Heart right ventricle (tissue), 16 donors: Measurements from ENCODE around the gene ZMIZ1. TPM values are rescaled to one million over a fixed set of nuclear protein-coding genes. Genes with fewer than 3 reads are reported as not detected.

Experiments
- ATAC-seq, 8 donors: fragments of 200-7000 bp; cut with Tn5 transposase; one replicate each; pipeline ENCODE4 v1.9.1; 2020; ENCODE audit warnings: mild to moderate bottlenecking in 8 of 8, moderate library complexity in 8 of 8, moderate number of reproducible peaks in 1 of 8
- DNase-seq, 2 donors: peaks; one replicate each; pipeline ENCODE4 v3.0.0-alpha.2; 2020
- H3K27ac ChIP-seq, 10 donors: fragments of 200-600 bp; sonication (generic) in 2 of 10; one replicate each; pipeline versions ENCODE4 v1.5.0 to v1.8.0; 2020 to 2022; ENCODE audit warnings: mild to moderate bottlenecking in 3 of 10
- H3K27me3 ChIP-seq, 7 donors: fragments of 200-600 bp; one replicate each; pipeline ENCODE4 v1.8.0; 2021 to 2022; ENCODE audit warnings: mild to moderate bottlenecking in 2 of 7
- H3K36me3 ChIP-seq, 9 donors: fragments of 200-600 bp; sonication (generic) in 1 of 9; one replicate each; pipeline versions ENCODE4 v1.5.0 to v1.8.0; 2020 to 2022; ENCODE audit warnings: mild to moderate bottlenecking in 2 of 9
- H3K4me1 ChIP-seq, 9 donors: fragments of 200-600 bp; sonication (generic) in 1 of 9; one replicate each; pipeline versions ENCODE4 v1.5.0 to v1.8.0; 2020 to 2022; ENCODE audit warnings: mild to moderate bottlenecking in 4 of 9
- H3K4me3 ChIP-seq, 10 donors: fragments of 200-600 bp; sonication (generic) in 2 of 10; one replicate each; pipeline versions ENCODE4 v1.5.0 to v1.8.0; 2020 to 2022; ENCODE audit warnings: mild to moderate bottlenecking in 7 of 10, moderate library complexity in 2 of 10
- H3K9me3 ChIP-seq, 11 donors: fragments of 200-600 bp in 10 of 11; sonication (generic) in 2 of 11; one replicate each; pipeline versions ENCODE4 v1.5.0 to v1.8.0; 2013 to 2022; ENCODE audit warnings: mild to moderate bottlenecking in 2 of 11, control low read depth in 1 of 11, moderate library complexity in 1 of 11
- WGBS, 2 donors: extraction: QIAGEN DNeasy Blood & Tissue Kit; methylation state at CpG; one replicate each; pipeline ENCODE4 v1.1.7; 2013; ENCODE audit warnings: inconsistent platforms in 1 of 2; 5-methylcytosine and 5-hydroxymethylcytosine counted together
- intact Hi-C, 10 donors: fragments of 100-400 bp; cut with DNase I; formaldehyde crosslinking; loops; one replicate each; pipeline versions ENCODE4 v1.11.1 to v1.14.2; 2022
- polyA plus RNA-seq, 2 donors: library from polyadenylated mRNA; stranded (reverse); fragments of 200-250 nt; gene quantifications; one replicate each; pipeline ENCODE4 v1.2.3, GENCODE V29; 2013
- total RNA-seq, 10 donors: library from RNA; stranded (reverse); fragmentation: NEBNext Ultra II Directional in 3 of 10; extraction: Animal tissue kit (Norgen Biotek cat#: 25700) in 3 of 10; gene quantifications; one replicate each; pipeline versions ENCODE4 v1.2.1 to v1.2.4, GENCODE V29; 2021 to 2023
- TF ChIP-seq, protein P1 (sequence below), 9 donors: fragments of 200-600 bp; sonication (generic) in 2 of 9; IDR thresholded peaks; one replicate each; pipeline versions ENCODE4 v1.5.0 to v1.8.0; 2021 to 2022; ENCODE audit warnings: antibody characterized with exemption in 9 of 9, mild to moderate bottlenecking in 5 of 9, moderate library complexity in 1 of 9
- donor health status: Arrhythmogenic right ventricular cardiomyopathy.
- donor health status: ischemic (EF 13 %, LVEDD 7.1; RV severe dilation, severe dysfunction).
- donor health status: healthy with polysubstance abuse.
- donor health status: DM: no; HTN: yes; CAD: no.
- donor health status: DM: no; HTN: no; CAD: no.
- donor health status: ischemic (EF 25% LVEDD 6.9; RV normal size, moderate dysfunction).
- donor health status: ischemic (EF 25% LVEDD 5.7; RV mildly dilated, moderate dysfunction).
- donor health status: healthy.
- donor health status: DM: yes; HTN: yes; CAD: no.
- donor health status: Ischemic cardiomyopathy.
- donor health status: ischemic (EF 35%, LVEDD 5.7; RV mildly dilated, moderate dysfunction).
- donor health status: nonischemic (EF 11% LVEDD 7.7; RV severe dilation, severe dysfunction).
- donor health status: DM: yes; HTN: yes; CAD: no.
- donor health status: PGD.
- donor health status: ischemic (EF 29% LVEDD 5.4; RV normal size, mild dysfunction).
- donor health status: nonischemic (EF 23%, LVEDD 6.1; RV moderate dilation, normal function).

The ZMIZ1 gene
- total and polyA plus RNA-seq, 12 donors = 24.2 to 61.5 (median 49.8) TPM

DNA sequence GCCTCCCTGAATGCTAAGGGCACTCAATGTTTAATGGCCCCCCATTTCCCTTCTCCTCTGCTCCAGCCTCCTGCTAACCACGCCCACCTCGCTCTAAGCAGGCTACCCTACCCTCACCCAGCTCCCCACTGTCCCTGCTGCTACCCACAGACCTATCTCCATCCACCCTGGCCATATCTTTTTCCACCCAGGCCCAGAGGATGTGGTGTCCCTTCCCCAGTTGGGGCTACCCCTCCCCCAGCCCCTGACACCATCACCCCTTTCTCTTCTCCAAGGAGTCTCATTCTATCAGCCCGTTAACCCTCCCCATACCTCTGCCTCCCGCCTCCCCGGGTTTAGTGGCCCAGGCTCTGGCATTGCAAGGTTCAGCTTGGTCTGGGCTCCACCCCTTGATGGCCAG lies 249.6 kb downstream of the ZMIZ1 start:
- peaks cover 3 to 71% (median 8%) of the 10 kb centered on the region in 9 donors for H3K4me1 ChIP-seq
- peaks cover 0 to 29% (median 8%) of the 10 kb centered on the region in 9 donors for H3K36me3 ChIP-seq
- TF ChIP-seq, protein P1, sequence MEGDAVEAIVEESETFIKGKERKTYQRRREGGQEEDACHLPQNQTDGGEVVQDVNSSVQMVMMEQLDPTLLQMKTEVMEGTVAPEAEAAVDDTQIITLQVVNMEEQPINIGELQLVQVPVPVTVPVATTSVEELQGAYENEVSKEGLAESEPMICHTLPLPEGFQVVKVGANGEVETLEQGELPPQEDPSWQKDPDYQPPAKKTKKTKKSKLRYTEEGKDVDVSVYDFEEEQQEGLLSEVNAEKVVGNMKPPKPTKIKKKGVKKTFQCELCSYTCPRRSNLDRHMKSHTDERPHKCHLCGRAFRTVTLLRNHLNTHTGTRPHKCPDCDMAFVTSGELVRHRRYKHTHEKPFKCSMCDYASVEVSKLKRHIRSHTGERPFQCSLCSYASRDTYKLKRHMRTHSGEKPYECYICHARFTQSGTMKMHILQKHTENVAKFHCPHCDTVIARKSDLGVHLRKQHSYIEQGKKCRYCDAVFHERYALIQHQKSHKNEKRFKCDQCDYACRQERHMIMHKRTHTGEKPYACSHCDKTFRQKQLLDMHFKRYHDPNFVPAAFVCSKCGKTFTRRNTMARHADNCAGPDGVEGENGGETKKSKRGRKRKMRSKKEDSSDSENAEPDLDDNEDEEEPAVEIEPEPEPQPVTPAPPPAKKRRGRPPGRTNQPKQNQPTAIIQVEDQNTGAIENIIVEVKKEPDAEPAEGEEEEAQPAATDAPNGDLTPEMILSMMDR (IDR thresholded peaks at IDR 0.05) = no peak
- ATAC-seq (no peak), DNase-seq (no peak)
- H3K27me3 ChIP-seq = no peaks in the 10 kb centered on the region
- peaks cover 0 to 5% (median 0%) of the 10 kb centered on the region in 11 donors for H3K9me3 ChIP-seq
- peak overlapping the region in 1 of 10 donors; percentile 67 for H3K27ac ChIP-seq
- H3K4me3 ChIP-seq = no peak overlapping the region
- intact Hi-C loops = no loop called here
- 90 to 93% methylated on average over 5 of the region's 5 CpGs for WGBS, 2 donors

- TF ChIP-seq, protein P1 (IDR thresholded peaks at IDR 0.05) = no peak
- Histone ChIP-seq H3K4me1 (peaks cover 3 to 78% (median 8%) of the 10 kb centered on the region in 9 donors), H3K27me3 (no peaks in the 10 kb centered on the region), H3K9me3 (peaks cover 0 to 5% (median 0%) of the 10 kb centered on the region in 11 donors), H3K4me3 (no peak overlapping the region), H3K27ac (no peak overlapping the region), H3K36me3 (peaks cover 0 to 20% (median under 1%) of the 10 kb centered on the region in 9 donors)
- no peak for ATAC-seq
- WGBS, 2 donors = 85 to 86% methylated on average over 11 of the region's 11 CpGs
- no peak for DNase-seq
- intact Hi-C loops = no loop called here
These were observed 250.5 kb downstream of the ZMIZ1 start for GRCh38 chr10:79319115-79319771.

- intact Hi-C loops = no loop called here
- no peak overlapping the region for H3K4me3 ChIP-seq
- DNase-seq (no peak), ATAC-seq (no peak)
- 96 to 100% methylated on average over 2 of the region's 2 CpGs for WGBS, 2 donors
- H3K4me1 ChIP-seq = peaks cover 3 to 78% (median 8%) of the 10 kb centered on the region in 9 donors
- no peaks in the 10 kb centered on the region for H3K27me3 ChIP-seq
- H3K27ac ChIP-seq = peak overlapping the region in 1 of 10 donors; percentile 78
- TF ChIP-seq, protein P1 (IDR thresholded peaks at IDR 0.05) = no peak
- peaks cover 0 to 10% (median 0%) of the 10 kb centered on the region in 9 donors for H3K36me3 ChIP-seq
- peaks cover 0 to 5% (median 0%) of the 10 kb centered on the region in 11 donors for H3K9me3 ChIP-seq
These were observed 251.6 kb downstream of the ZMIZ1 start for GRCh38 chr10:79320316-79320715.

GRCh38 chr10:79320820-79321493 lies 252.2 kb downstream of the ZMIZ1 start:
- TF ChIP-seq, protein P1 (IDR thresholded peaks at IDR 0.05) = no peak
- ATAC-seq (peak in 1 of 8 donors; percentile 25), DNase-seq (no peak)
- WGBS, 2 donors = 75 to 81% methylated on average over 7 of the region's 7 CpGs
- Histone ChIP-seq H3K27ac (peak overlapping the region in 1 of 10 donors; percentile 78), H3K4me3 (no peak overlapping the region), H3K4me1 (peaks cover 3 to 78% (median 8%) of the 10 kb centered on the region in 9 donors), H3K9me3 (peaks cover 0 to 5% (median 0%) of the 10 kb centered on the region in 11 donors), H3K36me3 (peaks cover 0 to 3% (median 0%) of the 10 kb centered on the region in 9 donors), H3K27me3 (no peaks in the 10 kb centered on the region)
- intact Hi-C loops = no loop called here
